Lower lobe of right lung (tissue), 2 donors: ENCODE data around the gene DDX20. TPM values are rescaled to one million over a fixed set of nuclear protein-coding genes. Genes with fewer than 3 reads are reported as not detected.

ENCODE experiments used
- ATAC-seq, 2 donors: fragments of 200-7000 bp; cut with Tn5 transposase; one replicate each; pipeline ENCODE4 v1.9.1; 2020 to 2022; ENCODE audit warnings: mild to moderate bottlenecking in 2 of 2, moderate library complexity in 2 of 2
- DNase-seq: peaks from one replicate; pipeline ENCODE4 v3.0.0-alpha.2; 2020
- H3K27ac ChIP-seq: fragments of 200-600 bp; one replicate; pipeline ENCODE4 v1.8.0; 2022
- H3K27me3 ChIP-seq: fragments of 200-600 bp; one replicate; pipeline ENCODE4 v1.8.0; 2022; ENCODE audit warnings: low read depth
- H3K36me3 ChIP-seq: fragments of 200-600 bp; one replicate; pipeline ENCODE4 v1.8.0; 2022; ENCODE audit warnings: mild to moderate bottlenecking
- H3K4me1 ChIP-seq: fragments of 200-600 bp; one replicate; pipeline ENCODE4 v1.8.0; 2022
- H3K4me3 ChIP-seq: fragments of 200-600 bp; one replicate; pipeline ENCODE4 v1.8.0; 2022; ENCODE audit warnings: mild to moderate bottlenecking
- H3K9me3 ChIP-seq: fragments of 200-600 bp; one replicate; pipeline ENCODE4 v1.8.0; 2022
- intact Hi-C: fragments of 100-400 bp; cut with DNase I; formaldehyde crosslinking; loops from one replicate; pipeline ENCODE4 v1.11.0; 2022
- total RNA-seq: library from RNA; stranded (reverse); fragmentation: NEBNext Ultra II Directional; extraction: Animal tissue kit (Norgen Biotek cat#: 25700); gene quantifications from one replicate; pipeline ENCODE4 v1.2.1, GENCODE V29; 2021
- TF ChIP-seq, protein P1 (sequence below): fragments of 200-600 bp; IDR thresholded peaks from one replicate; pipeline ENCODE4 v1.8.0; 2022; ENCODE audit warnings: antibody characterized with exemption, mild to moderate bottlenecking
- donor health status: DM: no; HTN: yes; CAD: no; lungs with severe emphysema.

Gene DDX20
- total RNA-seq, 1 donor from 2014 or later = 11.4 TPM

DNA sequence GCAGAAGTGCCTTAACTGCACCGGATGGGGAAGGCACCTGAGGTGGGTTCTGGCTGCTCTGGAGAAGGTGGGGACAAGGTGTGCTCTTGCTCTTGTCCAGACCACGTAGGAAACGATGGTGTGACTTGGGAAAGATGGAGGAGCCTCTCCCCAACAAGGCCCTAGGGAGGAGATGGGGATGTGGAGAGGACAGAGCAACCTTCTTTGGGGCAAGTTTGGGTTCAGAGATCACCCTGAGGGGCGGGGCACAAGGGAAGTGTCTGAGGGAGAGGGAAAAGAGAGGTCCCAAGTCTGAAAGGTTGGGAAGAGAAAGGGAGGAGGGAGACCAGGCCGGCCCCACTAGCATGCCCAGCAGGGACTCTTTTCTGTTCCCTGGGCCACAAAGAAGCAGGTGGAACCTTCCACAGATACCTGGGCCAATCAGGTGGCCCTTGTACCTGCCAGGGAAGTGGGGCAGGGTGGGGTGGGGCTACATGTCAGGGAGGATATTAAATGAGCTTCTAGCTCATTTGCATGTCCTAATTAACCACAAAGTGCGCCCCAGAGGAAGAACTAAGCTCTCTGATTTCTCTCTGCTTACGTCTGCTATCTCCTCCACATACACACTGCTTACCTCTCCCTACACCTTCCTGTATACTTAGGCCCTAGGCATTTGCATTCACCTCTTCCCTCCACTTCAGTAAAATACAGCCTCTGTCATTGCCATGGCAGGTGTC, 32.5 kb upstream of the DDX20 start:
- DNase-seq (no peak), ATAC-seq (no peak)
- Histone ChIP-seq H3K9me3 (no peaks in the 10 kb centered on the region), H3K27ac (no peak overlapping the region), H3K36me3 (peaks cover 8% of the 10 kb centered on the region), H3K4me3 (no peak overlapping the region), H3K4me1 (peaks cover 30% of the 10 kb centered on the region), H3K27me3 (no peaks in the 10 kb centered on the region)
- intact Hi-C loops = no loop called here
- TF ChIP-seq, protein P1, sequence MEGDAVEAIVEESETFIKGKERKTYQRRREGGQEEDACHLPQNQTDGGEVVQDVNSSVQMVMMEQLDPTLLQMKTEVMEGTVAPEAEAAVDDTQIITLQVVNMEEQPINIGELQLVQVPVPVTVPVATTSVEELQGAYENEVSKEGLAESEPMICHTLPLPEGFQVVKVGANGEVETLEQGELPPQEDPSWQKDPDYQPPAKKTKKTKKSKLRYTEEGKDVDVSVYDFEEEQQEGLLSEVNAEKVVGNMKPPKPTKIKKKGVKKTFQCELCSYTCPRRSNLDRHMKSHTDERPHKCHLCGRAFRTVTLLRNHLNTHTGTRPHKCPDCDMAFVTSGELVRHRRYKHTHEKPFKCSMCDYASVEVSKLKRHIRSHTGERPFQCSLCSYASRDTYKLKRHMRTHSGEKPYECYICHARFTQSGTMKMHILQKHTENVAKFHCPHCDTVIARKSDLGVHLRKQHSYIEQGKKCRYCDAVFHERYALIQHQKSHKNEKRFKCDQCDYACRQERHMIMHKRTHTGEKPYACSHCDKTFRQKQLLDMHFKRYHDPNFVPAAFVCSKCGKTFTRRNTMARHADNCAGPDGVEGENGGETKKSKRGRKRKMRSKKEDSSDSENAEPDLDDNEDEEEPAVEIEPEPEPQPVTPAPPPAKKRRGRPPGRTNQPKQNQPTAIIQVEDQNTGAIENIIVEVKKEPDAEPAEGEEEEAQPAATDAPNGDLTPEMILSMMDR = no peak

- Histone ChIP-seq H3K27me3 (no peaks in the 10 kb centered on the region), H3K27ac (no peak overlapping the region), H3K4me3 (no peak overlapping the region), H3K36me3 (peaks cover 8% of the 10 kb centered on the region), H3K4me1 (peaks cover 30% of the 10 kb centered on the region), H3K9me3 (no peaks in the 10 kb centered on the region)
- no peak for ATAC-seq
- TF ChIP-seq, protein P1 = no peak
- intact Hi-C loops = no loop called here
- DNase-seq = no peak
Observed at GRCh38 chr1:111723871-111724270, 31.8 kb upstream of the DDX20 start.

DNA sequence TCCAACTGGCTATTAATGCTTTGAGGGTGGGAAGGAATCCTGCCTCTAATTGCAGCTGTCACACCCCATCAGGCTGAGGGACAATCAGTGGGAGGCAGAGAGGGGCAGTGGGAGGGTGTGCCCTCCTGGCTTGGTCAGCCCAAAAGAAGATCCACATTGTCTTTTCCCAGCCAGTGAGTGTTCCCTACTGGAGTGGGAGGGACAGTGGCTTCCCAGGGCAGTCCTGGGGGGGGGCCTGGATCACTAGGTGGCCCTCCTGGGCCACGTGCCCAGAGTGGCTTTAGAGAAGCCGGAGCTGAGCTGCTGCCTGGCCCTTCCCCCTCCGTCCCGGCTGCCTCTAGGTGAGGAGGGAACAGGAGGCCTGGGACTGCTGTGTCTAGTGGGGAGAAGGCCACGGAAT, 30.5 kb upstream of the DDX20 start:
- no peak overlapping the region for H3K27ac ChIP-seq
- H3K4me1 ChIP-seq = peaks cover 20% of the 10 kb centered on the region
- H3K36me3 ChIP-seq = peaks cover 8% of the 10 kb centered on the region
- no peaks in the 10 kb centered on the region for H3K9me3 ChIP-seq
- no peak overlapping the region for H3K4me3 ChIP-seq
- ATAC-seq = no peak
- no peak for DNase-seq
- intact Hi-C loops = no loop called here
- no peaks in the 10 kb centered on the region for H3K27me3 ChIP-seq
- TF ChIP-seq, protein P1 = no peak

GRCh38 chr1:111727056-111727455, 28.6 kb upstream of the DDX20 start:
- Histone ChIP-seq H3K27me3 (no peaks in the 10 kb centered on the region), H3K27ac (no peak overlapping the region), H3K4me1 (peaks cover 4% of the 10 kb centered on the region), H3K4me3 (no peak overlapping the region), H3K9me3 (no peaks in the 10 kb centered on the region), H3K36me3 (peaks cover 8% of the 10 kb centered on the region)
- ATAC-seq (no peak), DNase-seq (no peak)
- intact Hi-C loops = no loop called here
- TF ChIP-seq, protein P1 = no peak

GRCh38 chr1:111729271-111729921, 26.3 kb upstream of the DDX20 start:
- TF ChIP-seq, protein P1 = no peak
- no peak overlapping the region for H3K4me3 ChIP-seq
- ATAC-seq (no peak), DNase-seq (no peak)
- H3K27me3 ChIP-seq = no peaks in the 10 kb centered on the region
- H3K36me3 ChIP-seq = peaks cover 8% of the 10 kb centered on the region
- intact Hi-C loops = no loop called here
- H3K4me1 ChIP-seq = peaks cover 19% of the 10 kb centered on the region
- no peaks in the 10 kb centered on the region for H3K9me3 ChIP-seq
- no peak overlapping the region for H3K27ac ChIP-seq
